Activated naive CD4-positive, alpha-beta T cell (primary cell): ENCODE results near the gene TCEANC2.
"Not testable (repeated sequence)": the region's sequence is repeated elsewhere in the genome, so short reads cannot be mapped to it uniquely, and the experiment has no call there.

ENCODE experiments used
- DNase-seq, 4 experiments: peaks; one replicate each; lab custom pipeline; 2025; lab: John Stamatoyannopoulos, UW

Gene TCEANC2

DNA sequence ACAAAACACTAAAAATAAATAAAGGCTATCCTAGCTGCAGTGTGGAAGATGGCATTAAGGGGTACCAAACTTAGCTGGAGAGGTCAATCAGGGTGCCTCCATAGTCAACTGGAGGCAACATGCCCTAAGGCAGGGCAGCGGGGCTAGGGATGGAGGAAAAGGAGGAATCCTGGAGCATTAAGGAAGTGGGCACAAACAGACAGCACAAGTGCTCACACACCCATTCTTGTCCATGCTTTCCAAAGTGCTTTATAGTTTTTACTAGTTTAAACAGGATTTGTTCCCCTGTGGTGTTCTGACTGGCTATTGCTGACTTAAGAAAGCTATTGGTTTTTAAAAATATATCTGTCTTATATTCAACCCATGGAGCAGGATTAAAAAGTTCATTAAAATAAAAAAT, 33.3 kb downstream of the TCEANC2 start:
- DNase-seq, result no peak

DNA sequence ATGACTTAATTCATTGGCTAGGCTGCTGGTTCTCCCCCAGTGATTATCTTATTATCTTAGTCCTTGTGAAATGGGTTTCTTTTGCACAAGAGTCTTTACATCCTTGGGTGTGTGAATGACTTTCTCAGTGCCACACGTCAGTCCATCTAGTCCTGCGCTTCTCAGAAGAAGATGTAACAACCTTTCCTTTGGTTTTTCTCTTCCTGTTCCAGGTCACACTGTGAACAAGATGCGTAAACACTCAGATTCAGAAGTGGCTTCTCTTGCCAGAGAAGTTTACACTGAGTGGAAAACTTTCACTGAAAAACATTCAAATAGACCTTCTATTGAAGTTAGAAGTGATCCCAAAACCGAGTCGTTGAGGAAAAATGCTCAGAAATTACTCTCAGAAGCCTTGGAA, 35.0 kb downstream of the TCEANC2 start:
- DNase-seq, result no peak

DNA sequence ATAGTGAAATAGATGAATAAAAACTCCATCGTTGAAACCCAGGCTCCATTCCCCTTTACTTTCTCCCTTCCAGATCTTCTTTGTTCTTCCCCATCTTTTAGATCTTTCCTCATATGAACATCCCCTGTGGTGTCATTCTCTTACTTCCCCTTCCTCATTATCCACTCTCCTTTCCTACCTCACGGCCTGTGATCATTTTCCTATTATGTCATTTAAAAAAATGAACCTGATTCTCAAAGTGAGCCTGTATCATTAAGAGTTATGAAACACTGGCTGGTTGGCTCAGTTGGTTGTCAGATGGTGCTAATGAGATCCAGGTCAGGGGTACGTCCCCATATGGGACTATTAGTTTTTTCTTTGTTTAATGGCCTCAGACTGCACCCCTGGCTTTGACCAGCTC, 38.3 kb downstream of the TCEANC2 start:
- DNase-seq, result no peak

DNA sequence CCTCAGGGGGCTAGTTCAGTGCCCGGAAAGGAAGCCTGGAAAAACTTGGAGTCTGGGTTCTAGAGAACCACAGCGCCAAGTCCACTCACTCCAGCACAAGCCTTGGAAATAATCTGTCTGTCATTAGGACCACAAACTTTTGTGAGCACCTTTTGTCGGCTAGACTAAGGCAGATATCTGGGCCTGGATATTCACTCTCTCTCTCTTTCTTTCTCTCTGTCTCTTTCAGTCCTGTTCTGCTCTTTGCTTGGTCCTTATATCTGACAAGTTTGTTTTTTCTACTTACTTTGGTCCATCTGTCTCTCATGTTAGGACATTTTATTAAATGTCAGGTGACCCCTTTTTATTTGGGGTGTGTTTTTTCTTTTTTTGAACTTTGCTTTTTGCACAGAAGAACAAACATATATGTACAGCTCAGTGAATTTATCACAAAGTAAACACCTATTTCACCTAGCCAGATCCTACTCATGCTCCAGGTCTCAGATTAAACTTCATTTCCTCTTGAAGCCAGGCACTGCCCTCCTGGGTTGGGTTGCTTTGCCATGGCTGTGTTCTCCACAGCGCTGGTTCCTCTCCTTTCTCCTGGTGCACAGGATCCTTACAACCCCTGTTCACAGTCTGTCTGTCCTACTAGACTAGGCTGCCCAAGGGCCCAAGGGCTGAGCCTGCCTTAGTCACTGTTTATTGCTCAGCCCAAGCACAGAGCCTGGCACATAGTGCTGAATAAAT, 40.8 kb downstream of the TCEANC2 start:
- DNase-seq, result no peak

DNA sequence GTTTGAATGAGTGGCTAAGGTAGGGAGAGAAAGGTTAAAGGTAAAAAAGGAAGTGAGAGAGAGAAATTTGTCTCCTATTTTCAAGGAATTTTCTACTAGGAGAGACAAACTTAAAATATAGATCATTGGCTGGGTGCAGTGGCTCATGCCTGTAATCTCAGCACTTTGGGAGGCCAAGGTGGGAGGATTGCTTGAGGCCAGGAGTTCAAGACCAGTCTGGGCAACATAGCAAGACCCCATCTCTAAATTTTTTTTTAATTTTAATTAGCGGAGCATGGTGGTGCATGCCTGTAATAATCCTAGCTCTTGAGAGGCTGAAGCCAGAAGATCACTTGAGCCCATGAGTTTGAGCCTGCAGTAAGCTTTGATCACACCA, 41.3 kb downstream of the TCEANC2 start:
- not testable (repeated sequence) for DNase-seq

DNA sequence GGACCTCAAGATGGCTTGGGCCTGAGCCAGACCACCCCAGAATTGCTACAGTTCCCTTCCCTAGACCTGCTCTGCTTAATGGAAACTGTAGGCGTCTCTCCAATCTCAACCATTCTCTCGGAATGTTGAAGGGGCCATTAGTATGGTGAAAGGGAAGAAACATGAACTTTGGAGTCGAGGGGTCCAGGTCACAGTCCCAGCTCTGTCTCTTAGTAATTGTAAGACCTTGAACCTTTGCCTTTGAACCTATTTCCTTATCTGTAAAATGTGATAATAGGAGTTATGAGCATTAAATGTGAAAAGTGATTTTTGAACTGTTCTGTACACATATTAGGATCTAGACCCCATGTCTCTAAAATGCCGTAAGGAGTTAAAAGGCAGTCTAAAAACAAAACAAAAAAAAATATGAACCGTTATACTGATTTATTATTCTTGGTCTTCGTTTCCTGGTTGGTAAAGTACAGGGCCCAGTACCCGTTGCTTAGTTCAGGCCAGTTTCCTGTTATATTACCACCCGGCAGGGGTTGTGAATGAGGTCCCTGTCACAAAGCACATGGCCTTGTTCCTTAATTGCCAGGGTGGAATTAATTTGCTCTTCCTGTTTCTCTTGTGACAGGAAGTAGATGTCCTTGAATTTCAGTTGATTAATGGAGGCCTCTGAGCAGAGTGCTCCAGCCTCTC, 42.3 kb downstream of the TCEANC2 start:
- DNase-seq, result no peak

DNA sequence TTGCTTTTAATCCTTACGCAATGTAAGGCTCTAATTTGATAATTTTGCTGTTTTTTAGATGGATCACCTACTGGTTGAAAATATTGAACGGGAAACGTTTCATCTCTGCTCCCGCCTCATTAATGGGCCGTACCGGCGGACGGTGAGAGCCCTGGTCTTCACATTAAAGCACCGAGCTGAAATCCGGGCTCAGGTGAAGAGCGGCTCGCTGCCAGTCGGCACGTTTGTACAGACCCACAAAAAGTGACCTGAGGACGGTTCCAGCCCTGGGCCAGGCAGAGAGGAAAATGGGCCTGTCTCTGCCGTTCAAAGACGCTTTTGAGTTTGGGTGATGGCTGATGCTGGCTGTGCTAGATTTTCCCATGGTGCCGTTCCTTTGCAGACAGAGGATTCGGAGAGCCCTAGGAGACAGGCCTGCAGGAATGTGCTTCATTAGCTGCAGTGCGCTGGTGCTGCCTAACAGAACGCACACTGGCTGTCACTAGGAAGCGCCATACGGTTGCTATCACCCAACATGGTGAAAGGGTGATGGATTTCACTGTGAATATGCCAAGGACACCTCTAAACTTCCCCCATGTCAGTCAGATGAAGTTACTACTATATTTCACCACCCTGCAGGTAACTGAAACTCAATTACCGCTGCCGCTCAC, 42.9 kb downstream of the TCEANC2 start:
- no peak for DNase-seq

DNA sequence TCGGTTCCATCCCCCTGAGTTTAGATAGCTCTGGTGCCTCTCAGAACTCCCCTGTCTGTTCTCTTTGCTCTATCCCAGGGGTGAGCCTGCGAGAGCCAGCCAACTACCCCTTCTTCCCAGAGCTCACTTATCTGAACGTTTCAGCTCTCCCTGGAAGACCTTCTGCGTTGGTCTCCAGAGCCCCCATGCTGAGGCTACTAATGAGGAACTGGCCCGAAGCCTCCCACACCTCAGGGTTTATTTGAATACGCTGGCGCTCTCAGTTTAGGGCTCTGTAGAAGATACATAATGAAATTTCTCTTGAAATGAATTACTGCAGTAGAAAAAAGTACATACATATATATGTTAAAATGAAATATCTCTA, 43.5 kb downstream of the TCEANC2 start:
- no peak for DNase-seq

DNA sequence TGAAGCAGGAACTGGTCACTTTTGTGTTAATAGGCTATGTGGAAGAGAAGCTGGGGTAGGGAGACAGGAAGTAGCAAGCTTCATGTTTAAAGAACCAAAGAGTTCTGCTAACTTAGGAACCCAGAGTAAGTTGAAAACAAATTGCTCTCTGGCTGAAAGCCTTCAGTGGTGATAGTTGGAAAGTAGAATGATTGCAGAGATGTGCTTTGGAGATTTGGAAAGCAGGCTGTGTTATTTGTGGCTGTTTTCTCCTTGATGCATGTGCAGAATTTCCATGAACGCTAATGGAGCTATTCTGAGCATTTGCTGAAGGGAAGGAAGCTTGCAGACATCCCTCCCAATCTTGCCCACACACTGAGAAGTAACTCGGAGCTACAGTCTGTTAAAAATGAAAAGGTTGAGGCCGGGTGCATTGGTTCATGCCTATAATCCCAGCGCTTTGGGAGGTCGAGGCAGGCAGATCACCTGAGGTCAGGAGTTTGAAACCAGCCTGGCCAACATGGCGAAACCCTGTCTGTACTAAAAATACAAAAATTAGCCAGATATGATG, 45.7 kb downstream of the TCEANC2 start:
- DNase-seq, result no peak

DNA sequence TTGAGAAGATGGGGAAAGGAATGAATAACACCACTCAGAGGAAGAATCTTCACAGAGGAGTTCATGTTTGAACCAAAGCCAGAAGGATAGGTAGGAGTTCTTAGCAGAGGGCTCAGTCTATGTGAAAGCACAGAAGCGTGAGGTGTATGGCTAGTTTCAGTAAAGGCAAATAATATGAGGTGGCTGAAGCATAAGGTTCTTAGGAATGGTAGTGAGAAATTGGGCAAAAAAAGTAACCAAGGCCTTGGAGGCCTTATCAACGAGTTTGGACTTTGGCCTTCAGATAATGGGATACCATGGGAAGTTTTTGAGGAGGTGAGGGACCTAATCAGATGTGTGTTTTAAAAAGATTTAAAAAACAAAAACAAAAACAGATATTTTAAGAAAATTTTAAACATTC, 47.1 kb downstream of the TCEANC2 start:
- no peak for DNase-seq

DNA sequence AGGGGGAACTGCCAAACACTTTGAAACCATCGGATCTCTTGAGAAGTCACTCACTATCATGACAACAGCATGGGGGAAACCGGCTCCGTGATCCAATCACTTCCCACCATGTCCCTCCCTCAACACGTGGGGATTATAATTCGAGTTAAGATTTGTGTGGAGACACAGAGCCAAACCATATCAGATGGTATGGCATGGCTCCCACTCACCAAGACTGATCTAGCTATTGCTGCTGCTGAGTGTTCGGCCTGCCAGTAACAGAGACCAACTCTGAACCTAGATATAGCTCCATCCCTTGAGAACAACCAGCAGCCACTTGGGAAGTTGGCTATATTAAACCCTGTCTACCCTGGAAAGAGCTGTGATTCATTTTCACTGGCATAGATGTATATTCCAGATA, 50.0 kb downstream of the TCEANC2 start:
- DNase-seq, result no peak

DNA sequence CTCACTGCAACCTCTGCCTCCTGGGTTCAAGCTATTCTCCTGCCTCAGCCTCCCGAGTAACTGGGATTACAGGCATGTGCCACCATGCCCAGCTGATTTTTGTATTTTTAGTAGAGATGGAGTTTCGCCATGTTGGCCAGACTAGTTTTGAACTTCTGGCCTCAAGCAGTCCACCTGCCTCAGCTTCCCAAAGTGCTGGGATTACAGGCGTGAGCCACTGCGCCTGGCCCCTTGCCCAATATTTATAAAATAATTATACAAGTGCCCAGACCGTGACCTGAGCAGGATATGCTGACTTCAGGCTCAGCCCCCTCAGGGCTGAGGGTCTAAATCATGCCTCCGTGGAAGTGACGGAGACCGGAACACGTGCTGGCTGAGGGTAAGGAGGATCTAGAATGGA, 51.2 kb downstream of the TCEANC2 start:
- DNase-seq, result not testable (repeated sequence)

DNA sequence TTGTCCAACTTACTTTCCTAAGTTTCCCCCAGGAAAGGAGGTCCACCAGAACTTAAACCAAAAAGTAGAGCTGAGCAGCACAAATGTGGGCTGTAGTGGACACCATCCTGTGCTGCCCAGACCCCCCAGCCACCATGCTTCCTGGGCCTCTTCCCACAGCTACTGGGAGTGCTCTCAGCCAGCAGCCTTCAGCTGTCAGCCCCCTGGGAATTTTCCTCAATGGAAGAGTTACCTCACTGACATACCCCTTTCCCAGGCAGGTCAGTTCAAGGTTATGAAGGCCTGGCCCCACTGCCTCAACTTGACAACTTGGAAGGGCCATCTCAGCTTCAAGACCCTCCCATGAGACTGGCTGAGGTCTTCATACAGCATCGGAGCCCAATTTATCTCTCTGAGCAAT, 51.7 kb downstream of the TCEANC2 start:
- no peak for DNase-seq

DNA sequence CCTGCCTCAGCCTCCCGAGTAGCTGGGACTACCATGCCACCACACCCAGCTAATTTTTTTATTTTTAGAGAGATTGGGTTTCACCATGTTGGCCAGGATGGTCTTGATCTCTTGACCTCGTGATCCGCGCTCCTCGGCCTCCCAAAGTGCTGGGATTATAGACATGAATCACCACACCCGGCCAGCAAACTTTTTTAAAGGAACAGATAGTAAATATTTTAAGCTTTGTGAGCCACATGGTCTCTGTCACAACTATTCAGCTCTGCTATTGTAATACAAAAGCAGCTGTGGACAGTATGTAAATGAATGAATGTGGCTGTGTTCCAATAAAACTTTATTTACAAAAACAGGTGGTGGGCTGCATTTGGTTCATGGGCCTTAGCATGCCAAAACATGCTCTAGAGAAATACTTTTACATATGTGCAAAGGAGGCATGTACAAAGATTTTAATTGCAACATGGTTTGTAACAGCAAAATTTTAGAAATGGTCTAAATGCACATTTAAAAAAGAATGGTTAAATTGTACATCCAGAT, 52.4 kb downstream of the TCEANC2 start:
- DNase-seq, result no peak

DNA sequence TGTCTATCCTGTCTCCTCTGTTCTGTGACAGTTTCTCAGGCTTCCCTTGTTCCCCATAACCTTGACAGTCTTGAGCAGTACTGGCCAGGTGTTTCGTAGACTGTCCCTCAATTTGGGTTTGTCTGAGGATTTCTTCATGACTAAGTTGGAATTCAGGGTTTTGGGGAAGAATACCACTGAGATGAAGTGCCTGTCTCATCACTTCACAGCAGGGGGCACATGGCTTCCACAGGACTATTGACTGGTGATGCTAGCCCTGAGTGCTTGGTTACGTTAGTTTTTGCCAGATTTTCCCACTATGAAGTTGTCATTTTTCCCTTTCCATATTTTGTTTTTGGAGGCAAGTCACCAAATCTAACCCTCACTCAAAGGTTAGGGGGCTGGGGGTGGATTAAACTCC, 53.7 kb downstream of the TCEANC2 start:
- DNase-seq, result no peak

DNA sequence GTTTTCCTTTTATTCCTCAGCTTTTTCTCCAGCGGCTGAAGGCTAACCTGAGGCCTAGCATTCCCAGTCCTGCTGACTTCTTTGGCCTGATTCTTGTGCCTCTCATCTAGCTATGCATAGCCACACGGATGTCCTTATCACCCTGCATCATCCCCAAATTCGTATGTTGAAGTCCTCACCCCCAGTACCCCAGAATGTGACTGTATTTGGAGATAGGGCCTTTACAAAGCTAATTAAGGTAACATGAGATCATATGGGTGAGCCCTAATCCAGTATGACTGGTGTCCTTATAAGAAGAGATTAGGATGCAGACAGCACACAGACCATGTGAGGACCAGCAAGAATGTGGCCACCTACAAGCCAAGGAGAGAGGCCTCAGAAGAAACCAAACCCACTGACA, 54.7 kb downstream of the TCEANC2 start:
- DNase-seq, result no peak

DNA sequence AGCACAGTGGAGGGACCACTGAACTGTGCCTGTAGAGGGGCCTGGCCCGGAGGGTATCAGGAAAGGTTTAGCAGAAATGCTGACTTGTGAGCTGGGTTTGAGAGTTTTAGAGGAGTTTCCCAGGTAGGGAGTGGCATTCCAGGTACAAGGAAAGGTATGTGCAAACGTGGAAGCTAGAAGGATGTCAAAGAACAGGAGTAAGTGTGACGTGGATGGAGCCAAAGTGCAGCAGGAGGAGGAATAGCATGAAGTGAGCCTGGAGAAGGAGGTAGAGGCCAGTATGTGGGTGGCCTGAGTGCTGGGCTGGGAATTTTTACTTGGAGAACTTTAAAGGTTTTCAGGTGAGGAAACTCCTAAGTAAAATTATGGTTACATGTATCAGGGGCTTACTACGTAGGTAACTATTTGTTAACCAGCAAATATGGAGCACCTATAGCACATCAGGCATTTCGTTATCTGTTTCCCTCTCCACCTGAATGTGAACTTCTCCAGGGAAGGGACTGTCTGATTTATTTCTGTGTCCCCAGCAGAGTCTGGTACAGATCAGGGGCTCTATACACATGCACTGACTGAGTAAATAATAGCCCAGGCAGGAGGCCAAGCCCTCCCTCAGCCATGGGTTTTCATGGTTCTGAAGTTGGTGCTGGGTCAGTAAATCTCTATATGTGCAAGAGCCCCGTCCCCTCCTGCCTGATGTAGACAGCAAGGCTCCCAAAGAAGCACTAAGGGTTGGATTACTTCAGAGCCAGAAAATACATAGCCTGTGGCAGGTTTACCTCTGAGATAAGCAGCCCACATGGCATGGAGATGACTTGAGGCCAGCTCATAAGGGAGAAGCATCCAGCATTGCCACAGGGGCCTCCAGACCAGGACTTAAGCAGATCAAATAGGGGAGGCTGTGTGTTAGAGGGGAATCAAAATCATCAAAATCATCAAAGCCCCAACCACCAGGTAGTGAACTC, 56.0 kb downstream of the TCEANC2 start:
- DNase-seq, result no peak

DNA sequence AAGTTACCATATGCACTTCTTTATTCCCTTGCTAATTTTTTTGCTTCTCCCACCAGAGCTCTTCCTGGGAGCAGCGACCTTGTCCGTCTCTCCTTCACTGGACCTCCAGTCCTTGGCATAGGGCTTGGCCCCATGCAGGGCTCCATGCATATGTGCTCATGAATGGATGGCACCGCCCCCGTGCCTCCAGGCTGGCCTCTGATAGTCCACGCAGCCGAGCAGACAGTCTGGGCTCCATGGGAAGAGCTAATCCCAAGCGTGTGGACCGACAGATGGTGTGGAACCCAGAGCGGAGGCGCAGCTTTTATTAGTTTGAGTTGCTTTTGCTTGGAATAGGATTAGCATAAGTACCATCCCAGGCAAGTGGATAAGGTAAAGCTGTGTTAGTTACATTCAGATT, 57.6 kb downstream of the TCEANC2 start:
- DNase-seq, result no peak

DNA sequence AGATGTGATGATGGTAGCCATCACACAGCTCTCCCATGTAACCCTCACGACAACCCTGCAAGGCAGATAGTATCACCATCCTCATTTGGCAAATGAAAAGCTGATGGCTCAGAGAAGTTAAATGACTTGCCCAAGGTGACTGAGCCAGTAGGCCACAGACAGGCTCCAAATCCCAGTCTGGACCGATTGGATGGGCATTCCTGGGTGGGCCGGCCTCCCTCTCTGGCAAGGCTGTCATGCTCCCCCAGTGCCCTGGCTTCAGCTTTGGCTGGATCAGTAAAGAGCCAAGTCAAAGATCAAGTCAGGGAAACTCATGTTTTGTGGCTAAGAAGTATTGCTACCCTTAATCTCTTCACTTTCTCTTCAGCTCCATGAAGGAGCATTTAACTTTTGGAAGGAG, 58.2 kb downstream of the TCEANC2 start:
- no peak for DNase-seq

DNA sequence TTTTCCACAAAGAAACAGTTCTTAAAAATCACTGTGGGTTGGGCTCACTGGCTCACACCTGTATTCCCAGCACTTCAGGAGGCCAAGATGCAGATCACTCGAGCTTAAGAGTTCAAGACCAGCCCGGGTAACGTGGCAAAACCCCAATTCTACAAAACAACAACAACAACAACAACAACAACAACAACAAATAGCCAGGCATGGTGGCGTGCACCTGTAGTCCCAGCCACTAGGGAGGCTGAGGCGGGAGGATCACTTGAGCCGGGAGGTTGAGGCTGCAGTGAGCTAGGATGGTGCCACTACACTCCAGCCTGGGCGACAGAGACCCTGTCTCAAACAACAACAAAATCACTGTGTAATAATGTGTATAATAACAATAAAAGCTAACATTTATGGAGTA, 58.6 kb downstream of the TCEANC2 start:
- DNase-seq, result no peak

DNA sequence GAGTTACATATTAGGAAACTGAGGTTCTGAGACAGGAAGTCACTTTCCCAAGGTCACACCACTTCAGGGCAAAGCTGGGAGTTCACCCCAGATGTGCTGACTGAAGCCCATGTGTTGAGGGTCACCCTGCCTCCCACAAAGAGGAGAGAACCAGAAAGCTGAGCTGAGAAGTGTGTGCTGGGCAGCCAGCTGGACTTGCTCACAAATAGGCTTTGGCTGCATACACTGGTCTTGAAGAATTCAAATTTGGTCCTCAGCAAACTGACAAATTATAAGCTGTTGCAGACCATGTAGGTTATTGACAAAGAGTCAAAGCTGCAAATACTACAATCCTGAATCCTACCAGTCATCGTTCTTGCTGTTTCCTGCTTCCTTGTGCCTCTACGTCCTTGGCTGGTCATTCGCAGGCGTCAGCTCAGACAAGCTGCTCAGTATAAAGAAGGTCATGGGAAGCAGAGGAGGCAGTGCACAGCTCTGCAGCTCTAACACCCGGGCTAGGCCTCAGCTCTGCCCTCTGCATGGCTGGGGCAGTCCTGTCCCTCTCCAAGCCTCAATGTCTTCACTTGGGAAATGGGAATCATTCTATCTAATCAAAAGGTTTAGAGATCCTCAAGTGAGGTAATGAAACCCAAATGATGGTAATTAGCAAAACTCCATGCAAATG, 59.4 kb downstream of the TCEANC2 start:
- DNase-seq, result no peak
